HG03378 (cell line): Measurements from ENCODE around the gene PHF2.

ENCODE experiments used
- ATAC-seq: cut with Tn5 transposase; IDR thresholded peaks from one replicate; pipeline ENCODE4 v1.9.1; 2021; ENCODE audit warnings: mild to moderate bottlenecking, moderate library complexity; ENCODE audit not compliant: unreplicated experiment

Gene PHF2

GRCh38 chr9:93576258-93577077 is at the start of gene PHF2:
Gene PHF2 (plus strand): TSS chr9:93576584. CDS start chr9:93576774, 190 bp downstream.
- ATAC-seq = no peak

GRCh38 chr9:93531374-93531773 is 45.0 kb upstream of the PHF2 start:
- ATAC-seq = no peak

- ATAC-seq = no peak
Measured at GRCh38 chr9:93532141-93532540, 44.2 kb upstream of the PHF2 start.

- no peak for ATAC-seq
Measured at GRCh38 chr9:93533863-93534262, 42.5 kb upstream of the PHF2 start.

GRCh38 chr9:93536167-93536566 is 40.2 kb upstream of the PHF2 start:
- ATAC-seq = no peak

GRCh38 chr9:93536874-93537273 is 39.5 kb upstream of the PHF2 start:
- ATAC-seq = no peak

- no peak for ATAC-seq
Measured at GRCh38 chr9:93540305-93540704, 36.1 kb upstream of the PHF2 start.

- ATAC-seq = no peak
Measured at GRCh38 chr9:93541005-93541404, 35.4 kb upstream of the PHF2 start.

GRCh38 chr9:93541581-93542349 is 34.6 kb upstream of the PHF2 start:
- ATAC-seq = no peak

GRCh38 chr9:93543117-93543516 is 33.3 kb upstream of the PHF2 start:
- no peak for ATAC-seq

- ATAC-seq = no peak
Measured at GRCh38 chr9:93546356-93546755, 30.0 kb upstream of the PHF2 start.

GRCh38 chr9:93549611-93550010 is 26.8 kb upstream of the PHF2 start:
- ATAC-seq = no peak

GRCh38 chr9:93552923-93553322 is 23.5 kb upstream of the PHF2 start:
- no peak for ATAC-seq

GRCh38 chr9:93555370-93555769 is 21.0 kb upstream of the PHF2 start:
- no peak for ATAC-seq

- no peak for ATAC-seq
Measured at GRCh38 chr9:93557366-93558137, 18.8 kb upstream of the PHF2 start.

GRCh38 chr9:93558503-93558902 is 17.9 kb upstream of the PHF2 start:
- ATAC-seq = no peak

GRCh38 chr9:93560991-93561390 is 15.4 kb upstream of the PHF2 start:
- no peak for ATAC-seq

- ATAC-seq = no peak
Measured at GRCh38 chr9:93562157-93562556, 14.2 kb upstream of the PHF2 start.

GRCh38 chr9:93565089-93565488 is 11.3 kb upstream of the PHF2 start:
- no peak for ATAC-seq

GRCh38 chr9:93566408-93567270 is 9.7 kb upstream of the PHF2 start:
- peak; percentile 75 for ATAC-seq
